HG03064 (cell line): ENCODE data around the gene TXNL4A.

ENCODE experiments used
- ATAC-seq: cut with Tn5 transposase; IDR thresholded peaks from one replicate; pipeline ENCODE4 v1.9.1; 2021; ENCODE audit warnings: low read depth; ENCODE audit not compliant: unreplicated experiment

Gene TXNL4A

GRCh38 chr18:79921984-79922965, 66.1 kb downstream of the TXNL4A start:
- no peak for ATAC-seq
